ENCODE data around the gene GMIP.
"Not testable (repeated sequence)": the region's sequence is repeated elsewhere in the genome, so short reads cannot be mapped to it uniquely, and the experiment has no call there.

GMIP gene

GRCh38 chr19:19643158-19644053, at the start of gene GMIP:
Gene GMIP, minus strand, starts transcription at chr19:19643657. Its CDS starts 128 bp downstream, at chr19:19643529.
- DNase-seq (ENCODE audit: low read depth) = peak; percentile 77

GRCh38 chr19:19691683-19692082, 48.2 kb upstream of the GMIP start:
- DNase-seq (ENCODE audit: low read depth) = no peak

GRCh38 chr19:19689023-19689422, 45.6 kb upstream of the GMIP start:
- not testable (repeated sequence) for DNase-seq (ENCODE audit: low read depth)

GRCh38 chr19:19687090-19687489, 43.6 kb upstream of the GMIP start:
- no peak for DNase-seq (ENCODE audit: low read depth)

GRCh38 chr19:19686580-19686979, 43.1 kb upstream of the GMIP start:
- no peak for DNase-seq (ENCODE audit: low read depth)

GRCh38 chr19:19686119-19686518, 42.7 kb upstream of the GMIP start:
- DNase-seq (ENCODE audit: low read depth) = not testable (repeated sequence)

- no peak for DNase-seq (ENCODE audit: low read depth)
These were observed 36.0 kb upstream of the GMIP start for GRCh38 chr19:19679176-19680073.

- DNase-seq (ENCODE audit: low read depth) = no peak
These were observed 34.1 kb upstream of the GMIP start for GRCh38 chr19:19677579-19677978.

GRCh38 chr19:19674315-19674714, 30.9 kb upstream of the GMIP start:
- no peak for DNase-seq (ENCODE audit: low read depth)

GRCh38 chr19:19672816-19673215, 29.4 kb upstream of the GMIP start:
- no peak for DNase-seq (ENCODE audit: low read depth)

- no peak for DNase-seq (ENCODE audit: low read depth)
These were observed 26.7 kb upstream of the GMIP start for GRCh38 chr19:19670070-19670551.

GRCh38 chr19:19668230-19669012, 25.0 kb upstream of the GMIP start, which contains the start of gene ZNF101:
Gene ZNF101, plus strand, starts transcription at chr19:19668839. Its CDS starts 125 bp downstream, at chr19:19668964.
- peak; percentile 93 for DNase-seq (ENCODE audit: low read depth)

- DNase-seq (ENCODE audit: low read depth) = not testable (repeated sequence)
These were observed 22.0 kb upstream of the GMIP start for GRCh38 chr19:19665420-19665948.

GRCh38 chr19:19663256-19664120, 20.0 kb upstream of the GMIP start, which contains the start of gene ATP13A1:
Gene ATP13A1, minus strand, starts transcription at chr19:19663676. Its CDS starts 10 bp downstream, at chr19:19663666.
- peak; percentile 89 for DNase-seq (ENCODE audit: low read depth)

GRCh38 chr19:19662871-19663255, 19.4 kb upstream of the GMIP start:
- no peak for DNase-seq (ENCODE audit: low read depth)

- no peak for DNase-seq (ENCODE audit: low read depth)
These were observed 18.9 kb upstream of the GMIP start for GRCh38 chr19:19662344-19662743.

GRCh38 chr19:19661675-19662251, 18.3 kb upstream of the GMIP start:
- DNase-seq (ENCODE audit: low read depth) = peak; percentile 30

GRCh38 chr19:19661141-19661674, 17.8 kb upstream of the GMIP start:
- no peak for DNase-seq (ENCODE audit: low read depth)

- no peak for DNase-seq (ENCODE audit: low read depth)
These were observed 16.3 kb upstream of the GMIP start for GRCh38 chr19:19659646-19660245.
